Measurements from ENCODE around the gene TRIO.

The TRIO gene

DNA sequence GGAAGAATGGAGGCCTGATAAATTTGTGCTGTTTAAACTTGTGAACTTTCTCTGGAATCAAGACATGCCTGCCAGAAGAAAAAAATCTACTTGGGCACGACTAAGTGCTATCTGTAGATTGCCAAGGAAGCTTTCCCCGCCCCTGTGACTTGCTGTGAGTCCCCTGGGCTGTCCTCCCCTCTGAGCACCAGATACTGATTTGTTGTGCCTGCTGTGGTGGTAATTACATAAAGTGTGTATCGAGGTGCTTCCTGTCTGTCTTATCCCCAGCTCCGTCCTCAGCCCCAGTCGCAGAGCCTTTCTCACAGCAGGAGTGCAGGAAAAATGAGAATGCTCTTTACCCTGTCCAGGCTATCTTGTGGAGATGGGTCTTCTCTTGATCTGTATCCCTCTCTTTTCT lies 53.9 kb downstream of the TRIO start:
- Histone ChIP-seq H3K27ac (no peak overlapping the region), H3K4me1 (ENCODE audit: control insufficient read depth in 1 of 2, insufficient read depth in 1 of 2, low read depth in 1 of 2, low read length in 1 of 2) (peaks cover 0 to 4% of the 10 kb centered on the region in 2 experiments)
- TF ChIP-seq, protein P1, sequence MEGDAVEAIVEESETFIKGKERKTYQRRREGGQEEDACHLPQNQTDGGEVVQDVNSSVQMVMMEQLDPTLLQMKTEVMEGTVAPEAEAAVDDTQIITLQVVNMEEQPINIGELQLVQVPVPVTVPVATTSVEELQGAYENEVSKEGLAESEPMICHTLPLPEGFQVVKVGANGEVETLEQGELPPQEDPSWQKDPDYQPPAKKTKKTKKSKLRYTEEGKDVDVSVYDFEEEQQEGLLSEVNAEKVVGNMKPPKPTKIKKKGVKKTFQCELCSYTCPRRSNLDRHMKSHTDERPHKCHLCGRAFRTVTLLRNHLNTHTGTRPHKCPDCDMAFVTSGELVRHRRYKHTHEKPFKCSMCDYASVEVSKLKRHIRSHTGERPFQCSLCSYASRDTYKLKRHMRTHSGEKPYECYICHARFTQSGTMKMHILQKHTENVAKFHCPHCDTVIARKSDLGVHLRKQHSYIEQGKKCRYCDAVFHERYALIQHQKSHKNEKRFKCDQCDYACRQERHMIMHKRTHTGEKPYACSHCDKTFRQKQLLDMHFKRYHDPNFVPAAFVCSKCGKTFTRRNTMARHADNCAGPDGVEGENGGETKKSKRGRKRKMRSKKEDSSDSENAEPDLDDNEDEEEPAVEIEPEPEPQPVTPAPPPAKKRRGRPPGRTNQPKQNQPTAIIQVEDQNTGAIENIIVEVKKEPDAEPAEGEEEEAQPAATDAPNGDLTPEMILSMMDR (IDR thresholded peaks at IDR 0.05): no peak

DNA sequence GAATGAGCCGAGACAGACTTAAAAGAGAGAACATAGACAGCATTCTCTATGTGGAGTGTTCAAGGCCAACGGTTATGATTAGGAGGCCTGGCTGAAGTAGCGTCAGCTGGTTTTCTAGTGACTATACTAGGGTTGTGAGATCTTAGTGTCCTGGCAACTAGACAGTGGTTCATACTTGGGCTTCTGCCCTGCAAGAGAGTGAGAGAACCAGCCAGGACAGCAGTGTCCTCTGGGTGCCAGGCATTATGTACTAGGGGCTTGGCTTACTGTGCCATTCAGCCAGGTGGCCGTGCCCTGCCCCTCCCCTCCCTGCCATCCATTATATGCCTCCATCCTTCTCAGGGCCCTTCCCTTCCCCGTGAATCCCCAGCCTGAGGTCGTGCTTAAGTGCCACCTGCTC lies 56.8 kb downstream of the TRIO start:
- no peaks in the 10 kb centered on the region for H3K36me3 ChIP-seq
- no peaks in the 10 kb centered on the region for H3K27me3 ChIP-seq
- no peak overlapping the region for H3K27ac ChIP-seq
- H3K4me3 ChIP-seq (ENCODE audit: low read depth in 1 of 2, low read length in 1 of 2): no peak overlapping the region
- H3K4me1 ChIP-seq (ENCODE audit: control insufficient read depth in 1 of 2, insufficient read depth in 1 of 2, low read depth in 1 of 2, low read length in 1 of 2): peaks cover 25 to 32% of the 10 kb centered on the region in 2 experiments
- TF ChIP-seq, protein P1 (IDR thresholded peaks at IDR 0.05): no peak
- no peaks in the 10 kb centered on the region for H3K9me3 ChIP-seq

More for the DNA sequence above, 53.9 kb downstream of the TRIO start:
- no peaks in the 10 kb centered on the region for H3K27me3 ChIP-seq
- no peak overlapping the region for H3K4me3 ChIP-seq (ENCODE audit: low read depth in 1 of 2, low read length in 1 of 2)
- H3K36me3 ChIP-seq: no peaks in the 10 kb centered on the region
- no peaks in the 10 kb centered on the region for H3K9me3 ChIP-seq

DNA sequence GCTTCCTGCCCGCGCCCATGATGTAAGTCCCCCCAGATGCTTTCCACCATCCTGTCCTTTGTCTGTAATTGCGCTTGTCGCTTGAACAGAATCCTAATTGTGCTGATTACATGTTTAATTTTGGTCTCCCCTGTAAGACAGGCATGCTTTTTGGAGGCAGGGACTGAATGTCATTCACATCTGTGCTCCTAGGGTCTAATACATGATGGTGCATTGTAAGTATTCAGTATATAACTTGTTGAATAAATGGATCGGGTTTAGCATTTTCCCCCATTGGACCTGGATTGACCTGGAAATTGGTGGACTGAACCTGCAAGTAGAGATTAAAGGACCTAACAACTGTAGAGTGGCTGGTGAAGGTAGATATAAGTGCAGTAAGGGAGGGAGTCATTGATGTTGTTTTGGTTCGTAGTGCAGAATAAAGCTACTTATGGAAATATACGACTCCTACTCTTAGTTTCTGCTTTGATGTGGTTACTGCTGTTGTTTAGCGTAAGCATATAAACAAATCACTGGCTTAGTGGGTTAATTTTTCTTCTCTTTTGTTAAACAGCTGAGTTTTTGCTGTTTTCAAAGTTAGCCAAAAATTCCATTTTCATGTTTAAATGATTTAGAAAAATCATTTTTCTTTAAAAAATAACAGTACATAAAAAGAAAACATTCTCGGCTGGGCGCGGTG lies 57.3 kb downstream of the TRIO start:
- H3K27ac ChIP-seq: no peak overlapping the region
- no peaks in the 10 kb centered on the region for H3K36me3 ChIP-seq
- TF ChIP-seq, protein P1 (IDR thresholded peaks at IDR 0.05): no peak
- H3K4me3 ChIP-seq (ENCODE audit: low read depth in 1 of 2, low read length in 1 of 2): no peak overlapping the region
- no peaks in the 10 kb centered on the region for H3K9me3 ChIP-seq
- H3K27me3 ChIP-seq: no peaks in the 10 kb centered on the region
- peaks cover 31 to 37% of the 10 kb centered on the region in 2 experiments for H3K4me1 ChIP-seq (ENCODE audit: control insufficient read depth in 1 of 2, insufficient read depth in 1 of 2, low read depth in 1 of 2, low read length in 1 of 2)

DNA sequence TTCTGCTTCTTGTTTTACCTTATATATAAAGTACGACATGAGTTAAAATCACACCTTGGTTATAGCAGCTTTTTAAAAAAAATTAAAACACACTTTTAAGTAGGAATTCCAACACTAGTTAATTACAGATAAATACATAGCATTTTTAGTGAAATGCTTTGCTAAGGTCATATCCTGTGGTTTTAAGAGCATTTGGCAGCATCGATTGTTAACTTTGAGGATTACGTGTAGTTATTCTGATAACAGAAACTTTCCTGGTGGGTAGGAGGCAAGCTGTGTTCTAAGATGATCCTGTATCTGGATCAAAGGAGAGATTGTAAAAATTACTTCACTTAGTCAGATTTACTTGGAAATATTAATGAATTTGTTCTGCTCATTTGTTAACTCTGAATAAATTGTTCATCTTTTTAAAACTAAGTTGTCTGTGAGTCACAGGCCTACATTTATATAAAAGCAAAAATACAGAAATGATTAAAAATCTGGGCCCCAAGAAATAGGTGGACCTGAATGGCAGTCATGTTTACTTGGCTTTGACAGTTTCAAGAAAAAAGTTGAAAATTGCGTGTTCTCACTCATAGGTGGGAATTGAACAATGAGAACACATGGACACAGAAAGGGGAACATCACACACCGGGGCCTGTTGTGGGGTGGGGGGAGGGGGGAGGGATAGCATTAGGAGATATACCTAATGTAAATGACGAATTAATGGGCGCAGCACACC lies 58.3 kb downstream of the TRIO start:
- no peaks in the 10 kb centered on the region for H3K27me3 ChIP-seq
- no peaks in the 10 kb centered on the region for H3K9me3 ChIP-seq
- H3K27ac ChIP-seq: no peak overlapping the region
- TF ChIP-seq, protein P1 (IDR thresholded peaks at IDR 0.05): no peak
- no peaks in the 10 kb centered on the region for H3K36me3 ChIP-seq
- H3K4me1 ChIP-seq (ENCODE audit: control insufficient read depth in 1 of 2, insufficient read depth in 1 of 2, low read depth in 1 of 2, low read length in 1 of 2): peaks cover 40 to 46% of the 10 kb centered on the region in 2 experiments
- no peak overlapping the region for H3K4me3 ChIP-seq (ENCODE audit: low read depth in 1 of 2, low read length in 1 of 2)

DNA sequence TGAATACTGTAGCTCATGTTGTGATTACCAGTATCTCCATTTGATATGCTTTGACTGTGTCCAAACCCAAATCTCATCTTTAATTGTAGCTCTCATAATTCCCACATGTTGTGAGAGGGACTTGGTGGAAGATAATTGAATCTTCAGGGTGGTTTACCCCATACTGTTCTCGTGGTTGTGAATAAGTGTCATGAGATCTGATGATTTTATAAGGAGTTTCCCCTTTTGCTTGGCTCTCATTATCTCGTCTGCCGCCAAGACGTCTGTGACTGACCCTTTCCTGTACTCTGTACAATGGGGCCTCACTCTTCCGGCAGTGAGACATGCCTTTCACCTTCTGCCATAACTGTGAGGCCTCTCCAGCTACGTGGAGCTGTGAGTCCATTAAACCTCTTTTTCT lies 59.3 kb downstream of the TRIO start:
- TF ChIP-seq, protein P1 (IDR thresholded peaks at IDR 0.05): no peak
- H3K36me3 ChIP-seq: no peaks in the 10 kb centered on the region
- no peak overlapping the region for H3K27ac ChIP-seq
- H3K4me3 ChIP-seq (ENCODE audit: low read depth in 1 of 2, low read length in 1 of 2): no peak overlapping the region
- H3K4me1 ChIP-seq (ENCODE audit: control insufficient read depth in 1 of 2, insufficient read depth in 1 of 2, low read depth in 1 of 2, low read length in 1 of 2): peaks cover 45 to 54% of the 10 kb centered on the region in 2 experiments
- no peaks in the 10 kb centered on the region for H3K27me3 ChIP-seq
- no peaks in the 10 kb centered on the region for H3K9me3 ChIP-seq

Measured in neutrophil (primary cell).